Fibroblast of the aortic adventitia (primary cell): ENCODE measurements around the gene NFATC1. TPM values are rescaled to one million over a fixed set of nuclear protein-coding genes. Genes with fewer than 3 reads are reported as not detected.

Source experiments
- DNase-seq: peaks from one replicate; pipeline ENCODE4 v3.0.0-alpha.2; 2010; ENCODE audit warnings: low read depth
- H3K4me3 ChIP-seq: 2 replicates; pipeline ENCODE4 v1.5.1; 2011; ENCODE audit warnings: low read depth, mild to moderate bottlenecking, control low read depth, low read length, moderate library complexity
- total RNA-seq: library from RNA; depleted of rRNA; stranded (reverse); fragments of >200 nt; gene quantifications from 2 replicates; pipeline ENCODE4 v1.2.3, GENCODE V29; 2012; ENCODE audit warnings: low replicate concordance
- TF ChIP-seq, protein P1 (sequence below): IDR thresholded peaks from 2 replicates; pipeline ENCODE4 v1.5.1; 2011; ENCODE audit warnings: mild to moderate bottlenecking, low read length, control low read depth, inconsistent platforms; ENCODE audit not compliant: insufficient read depth

The NFATC1 gene
- total RNA-seq, 1 donor: 3.0 TPM

DNA sequence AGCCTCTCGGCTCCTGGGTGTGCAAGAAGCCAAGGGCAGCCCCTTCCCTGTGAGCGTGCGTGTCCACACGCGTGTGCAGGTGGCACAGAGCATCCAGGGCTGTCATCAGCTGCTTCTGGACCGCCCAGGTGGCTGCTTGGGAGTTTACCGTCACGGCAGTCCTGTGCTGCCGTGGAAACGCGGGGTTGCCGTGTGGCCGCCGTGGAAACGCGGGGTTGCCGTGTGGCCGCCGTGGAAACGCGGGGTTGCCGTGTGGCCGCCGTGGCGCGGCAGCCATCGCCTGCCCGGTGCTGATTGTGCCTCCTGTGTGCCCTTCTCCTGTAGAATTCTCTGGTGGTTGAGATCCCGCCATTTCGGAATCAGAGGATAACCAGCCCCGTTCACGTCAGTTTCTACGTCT, 71.4 kb downstream of the NFATC1 start:
- H3K4me3 ChIP-seq: no peak overlapping the region
- DNase-seq: no peak
- TF ChIP-seq, protein P1, sequence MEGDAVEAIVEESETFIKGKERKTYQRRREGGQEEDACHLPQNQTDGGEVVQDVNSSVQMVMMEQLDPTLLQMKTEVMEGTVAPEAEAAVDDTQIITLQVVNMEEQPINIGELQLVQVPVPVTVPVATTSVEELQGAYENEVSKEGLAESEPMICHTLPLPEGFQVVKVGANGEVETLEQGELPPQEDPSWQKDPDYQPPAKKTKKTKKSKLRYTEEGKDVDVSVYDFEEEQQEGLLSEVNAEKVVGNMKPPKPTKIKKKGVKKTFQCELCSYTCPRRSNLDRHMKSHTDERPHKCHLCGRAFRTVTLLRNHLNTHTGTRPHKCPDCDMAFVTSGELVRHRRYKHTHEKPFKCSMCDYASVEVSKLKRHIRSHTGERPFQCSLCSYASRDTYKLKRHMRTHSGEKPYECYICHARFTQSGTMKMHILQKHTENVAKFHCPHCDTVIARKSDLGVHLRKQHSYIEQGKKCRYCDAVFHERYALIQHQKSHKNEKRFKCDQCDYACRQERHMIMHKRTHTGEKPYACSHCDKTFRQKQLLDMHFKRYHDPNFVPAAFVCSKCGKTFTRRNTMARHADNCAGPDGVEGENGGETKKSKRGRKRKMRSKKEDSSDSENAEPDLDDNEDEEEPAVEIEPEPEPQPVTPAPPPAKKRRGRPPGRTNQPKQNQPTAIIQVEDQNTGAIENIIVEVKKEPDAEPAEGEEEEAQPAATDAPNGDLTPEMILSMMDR: no peak

GRCh38 chr18:79468119-79468789, 72.5 kb downstream of the NFATC1 start:
- DNase-seq: no peak
- TF ChIP-seq, protein P1: no peak
- no peak overlapping the region for H3K4me3 ChIP-seq

- no peak overlapping the region for H3K4me3 ChIP-seq
- TF ChIP-seq, protein P1: no peak
- DNase-seq: no peak
Measured at GRCh38 chr18:79469309-79469708, 73.6 kb downstream of the NFATC1 start.

DNA sequence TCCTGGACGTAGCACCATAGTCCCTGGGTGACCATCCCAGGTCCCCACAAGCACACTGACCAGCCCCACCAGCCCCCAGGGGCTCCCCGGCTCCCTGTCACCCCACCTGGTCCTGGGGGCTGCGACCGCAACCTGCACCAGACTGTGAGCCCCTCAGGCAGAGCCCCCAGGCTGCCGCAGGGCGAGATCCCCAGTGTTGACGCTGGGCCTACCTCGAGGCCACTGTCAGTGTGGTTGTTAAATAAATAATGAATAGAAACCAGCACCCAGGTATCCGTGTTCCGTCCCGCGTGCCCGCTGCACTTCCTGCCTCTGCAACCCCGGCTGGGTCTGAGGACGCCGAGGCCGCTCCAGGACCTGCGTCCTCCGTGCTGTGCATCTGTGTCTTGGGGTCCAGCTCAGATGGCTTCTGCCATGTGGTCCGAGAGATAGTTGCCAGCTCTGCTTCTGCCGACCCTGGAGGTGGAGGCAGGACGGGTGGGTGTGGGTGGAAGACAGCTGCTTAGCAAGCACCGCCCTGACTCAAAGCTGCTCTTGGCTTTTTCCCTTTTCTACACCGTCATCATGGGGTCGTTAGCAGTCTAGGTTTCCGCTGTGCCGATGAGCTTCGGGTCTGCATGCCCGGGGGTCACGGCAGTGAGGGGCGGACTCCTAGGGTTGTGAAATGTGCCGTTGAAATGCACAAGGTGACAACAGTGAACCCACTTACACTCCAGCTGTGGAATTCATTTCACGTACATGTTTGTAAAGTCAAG, 74.2 kb downstream of the NFATC1 start:
- TF ChIP-seq, protein P1: no peak
- no peak for DNase-seq
- H3K4me3 ChIP-seq: no peak overlapping the region

DNA sequence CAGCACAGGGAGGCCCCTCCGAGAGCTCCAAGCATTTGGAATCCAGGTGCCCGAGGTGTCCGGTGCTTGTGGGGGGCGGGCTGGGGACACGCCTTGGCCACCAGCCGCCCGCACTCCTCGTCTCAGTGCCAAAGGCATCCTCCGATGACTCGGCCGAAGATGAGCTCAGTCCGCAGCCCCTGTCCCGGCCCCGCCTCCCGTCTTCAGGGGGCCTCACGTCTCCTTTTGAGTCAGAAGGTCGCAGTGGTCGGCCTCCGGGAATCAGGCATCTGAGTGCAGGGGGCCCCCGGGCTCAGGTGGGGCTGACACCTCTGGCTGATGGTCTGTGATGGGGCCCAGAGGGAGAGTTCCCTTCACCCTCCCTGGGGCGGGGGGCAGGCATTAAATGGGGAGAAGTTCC, 74.8 kb downstream of the NFATC1 start:
- TF ChIP-seq, protein P1: no peak
- no peak for DNase-seq
- H3K4me3 ChIP-seq: no peak overlapping the region

DNA sequence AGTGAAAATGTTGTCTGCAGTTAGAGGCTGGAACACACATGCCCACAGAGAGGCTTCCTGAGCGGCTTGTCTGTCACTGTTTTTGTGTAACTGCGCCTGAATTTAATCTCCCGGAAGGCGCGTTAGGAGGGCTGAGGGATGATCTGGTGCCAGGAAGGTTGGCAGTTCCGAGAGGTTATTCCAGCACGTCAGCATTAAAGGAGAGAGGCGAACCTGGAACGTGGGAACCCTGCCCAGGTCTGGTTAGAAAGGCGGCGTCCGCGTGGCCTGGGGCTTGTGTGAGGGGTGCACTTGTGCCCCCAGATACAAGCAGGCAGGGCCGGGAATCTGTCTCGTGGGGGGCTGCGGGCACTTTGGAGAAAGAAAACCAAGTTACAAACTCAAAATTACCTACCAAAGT, 75.3 kb downstream of the NFATC1 start:
- H3K4me3 ChIP-seq: no peak overlapping the region
- TF ChIP-seq, protein P1: no peak
- DNase-seq: no peak
